Measurements from ENCODE around the gene TMED10. TPM values are rescaled to one million over a fixed set of nuclear protein-coding genes. Genes with fewer than 3 reads are reported as not detected.
"Not testable (repeated sequence)": the region's sequence is repeated elsewhere in the genome, so short reads cannot be mapped to it uniquely, and the experiment has no call there.

TMED10 gene
- total RNA-seq, 1 donor from 2014 or later: 237 TPM

- intact Hi-C loops (cut with micrococcal nuclease): no loop called here
Measured at GRCh38 chr14:75191100-75191499, 14.7 kb upstream of the TMED10 start.

GRCh38 chr14:75190023-75190422, 13.6 kb upstream of the TMED10 start:
- intact Hi-C loops (cut with micrococcal nuclease): no loop called here

- intact Hi-C loops (cut with micrococcal nuclease): no loop called here
Measured at GRCh38 chr14:75188520-75189268, 12.3 kb upstream of the TMED10 start.

GRCh38 chr14:75188086-75188485, 11.7 kb upstream of the TMED10 start:
- intact Hi-C loops (cut with micrococcal nuclease): no loop called here

GRCh38 chr14:75186953-75187352, 10.5 kb upstream of the TMED10 start:
- intact Hi-C loops (cut with micrococcal nuclease): no loop called here

- intact Hi-C loops (cut with micrococcal nuclease): no loop called here
Measured at GRCh38 chr14:75185251-75186040, 9.0 kb upstream of the TMED10 start.

- intact Hi-C loops (cut with micrococcal nuclease): no loop called here
Measured at GRCh38 chr14:75184492-75184891, 8.1 kb upstream of the TMED10 start.

GRCh38 chr14:75184039-75184438, 7.6 kb upstream of the TMED10 start:
- intact Hi-C loops (cut with micrococcal nuclease): no loop called here

GRCh38 chr14:75183225-75183624, 6.8 kb upstream of the TMED10 start:
- intact Hi-C loops (cut with micrococcal nuclease): no loop called here

- intact Hi-C loops (cut with micrococcal nuclease): no loop called here
Measured at GRCh38 chr14:75182821-75183220, 6.4 kb upstream of the TMED10 start.

GRCh38 chr14:75182163-75182562, 5.8 kb upstream of the TMED10 start:
- intact Hi-C loops (cut with micrococcal nuclease): not testable (repeated sequence)

GRCh38 chr14:75181293-75182062, 5.1 kb upstream of the TMED10 start:
- intact Hi-C loops (cut with micrococcal nuclease): no loop called here

GRCh38 chr14:75175677-75176141, 703 bp downstream of the TMED10 start:
- intact Hi-C loops (cut with micrococcal nuclease): loop anchor here (1.0 to 5.0 kb wide), 11 partner anchors 18 to 486 kb away; partner anchors contain the start of genes DLST, EIF2B2, FOS and NEK9

- intact Hi-C loops (cut with micrococcal nuclease): no loop called here
Measured at GRCh38 chr14:75174066-75174465, 2.3 kb downstream of the TMED10 start.

GRCh38 chr14:75170772-75171171, 5.6 kb downstream of the TMED10 start:
- intact Hi-C loops (cut with micrococcal nuclease): no loop called here

GRCh38 chr14:75168586-75169335, 7.7 kb downstream of the TMED10 start:
- intact Hi-C loops (cut with micrococcal nuclease): no loop called here

GRCh38 chr14:75167325-75167724, 9.1 kb downstream of the TMED10 start:
- intact Hi-C loops (cut with micrococcal nuclease): no loop called here

GRCh38 chr14:75165586-75166391, 10.6 kb downstream of the TMED10 start:
- intact Hi-C loops (cut with micrococcal nuclease): no loop called here

GRCh38 chr14:75164809-75165208, 11.6 kb downstream of the TMED10 start:
- intact Hi-C loops (cut with micrococcal nuclease): no loop called here

- intact Hi-C loops (cut with micrococcal nuclease): no loop called here
Measured at GRCh38 chr14:75163677-75164076, 12.7 kb downstream of the TMED10 start.
